ENCODE data around the gene TST.

TST gene

DNA sequence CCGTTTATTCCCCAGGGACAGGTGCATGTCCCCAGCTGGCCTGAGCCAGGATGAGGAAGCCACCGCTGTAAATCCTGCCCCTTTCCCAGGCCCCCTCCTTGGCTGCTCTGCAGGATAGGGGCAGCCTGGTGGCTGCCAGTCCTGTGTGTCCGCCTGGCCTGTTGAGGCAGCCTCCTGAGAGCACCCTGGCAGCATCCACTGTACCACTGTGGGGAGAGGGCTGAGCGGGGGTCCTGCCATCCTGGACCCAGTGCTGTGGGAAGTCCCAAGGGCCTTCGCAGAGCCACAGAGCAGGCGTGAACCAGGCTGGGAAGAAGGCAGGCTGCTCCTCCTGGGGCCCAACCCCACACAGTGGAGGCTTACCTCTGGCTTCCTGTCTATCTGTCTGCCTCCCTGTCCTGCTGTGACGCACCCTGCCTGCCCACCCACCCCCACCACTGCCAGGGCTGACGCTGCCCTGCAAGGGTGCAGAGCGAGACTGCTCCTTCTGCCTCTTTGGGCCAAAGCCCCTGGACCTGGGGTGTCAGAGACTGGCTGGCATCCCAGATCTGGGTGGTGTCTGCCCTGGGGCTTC, 40.7 kb upstream of the TST start:
- TF ChIP-seq, protein P1, sequence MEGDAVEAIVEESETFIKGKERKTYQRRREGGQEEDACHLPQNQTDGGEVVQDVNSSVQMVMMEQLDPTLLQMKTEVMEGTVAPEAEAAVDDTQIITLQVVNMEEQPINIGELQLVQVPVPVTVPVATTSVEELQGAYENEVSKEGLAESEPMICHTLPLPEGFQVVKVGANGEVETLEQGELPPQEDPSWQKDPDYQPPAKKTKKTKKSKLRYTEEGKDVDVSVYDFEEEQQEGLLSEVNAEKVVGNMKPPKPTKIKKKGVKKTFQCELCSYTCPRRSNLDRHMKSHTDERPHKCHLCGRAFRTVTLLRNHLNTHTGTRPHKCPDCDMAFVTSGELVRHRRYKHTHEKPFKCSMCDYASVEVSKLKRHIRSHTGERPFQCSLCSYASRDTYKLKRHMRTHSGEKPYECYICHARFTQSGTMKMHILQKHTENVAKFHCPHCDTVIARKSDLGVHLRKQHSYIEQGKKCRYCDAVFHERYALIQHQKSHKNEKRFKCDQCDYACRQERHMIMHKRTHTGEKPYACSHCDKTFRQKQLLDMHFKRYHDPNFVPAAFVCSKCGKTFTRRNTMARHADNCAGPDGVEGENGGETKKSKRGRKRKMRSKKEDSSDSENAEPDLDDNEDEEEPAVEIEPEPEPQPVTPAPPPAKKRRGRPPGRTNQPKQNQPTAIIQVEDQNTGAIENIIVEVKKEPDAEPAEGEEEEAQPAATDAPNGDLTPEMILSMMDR (IDR thresholded peaks at IDR 0.05; ENCODE audit: extremely low read depth, insufficient read depth, missing control alignments), result no peak
- no peak for DNase-seq (ENCODE audit: low spot score)
- in situ Hi-C loops (cut with MboI; ENCODE audit: low pct_unique_long_range_greater_than_20kb, low sequenced_read_pairs, unreplicated experiment), result no loop called here

DNA sequence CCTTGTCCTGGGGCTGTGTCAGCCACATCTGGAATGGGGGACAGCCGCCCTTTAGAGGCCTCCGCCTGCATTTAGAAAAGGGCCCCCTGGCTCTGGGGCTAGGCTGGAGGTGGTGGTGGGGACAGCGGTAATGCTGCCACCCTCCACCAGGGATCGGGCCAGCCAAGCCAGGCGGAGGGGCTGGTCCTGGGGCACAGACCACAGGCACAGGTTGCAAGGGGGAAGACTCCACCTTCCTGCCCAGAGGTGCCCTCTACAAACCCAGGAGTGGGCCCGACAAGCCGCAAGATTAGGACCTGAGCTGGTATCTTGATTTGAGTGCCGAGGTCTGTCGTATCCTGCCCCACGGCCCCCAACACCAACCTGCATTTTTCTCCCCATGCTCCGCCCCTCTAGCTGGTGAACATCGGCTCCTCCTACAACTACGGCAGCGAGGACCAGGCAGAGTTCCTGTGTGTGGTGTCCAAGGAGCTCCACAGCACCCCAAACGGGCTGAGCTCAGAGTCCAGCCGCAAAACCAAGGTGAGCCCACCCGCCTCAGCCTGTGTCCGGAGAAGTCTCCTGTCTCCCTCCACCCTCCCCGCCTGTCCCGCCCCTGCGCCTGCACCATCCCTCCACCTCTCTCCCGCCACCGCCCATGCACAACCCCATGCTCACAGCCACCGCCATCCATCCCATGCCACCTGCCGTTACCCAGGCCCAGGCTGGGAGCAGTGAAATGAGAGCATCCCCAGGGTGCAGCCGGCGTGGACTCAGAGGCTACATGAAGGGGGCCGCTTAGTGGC, 39.9 kb upstream of the TST start:
- TF ChIP-seq, protein P1 (IDR thresholded peaks at IDR 0.05; ENCODE audit: extremely low read depth, insufficient read depth, missing control alignments), result no peak
- no peak for DNase-seq (ENCODE audit: low spot score)
- in situ Hi-C loops (cut with MboI; ENCODE audit: low pct_unique_long_range_greater_than_20kb, low sequenced_read_pairs, unreplicated experiment), result no loop called here

DNA sequence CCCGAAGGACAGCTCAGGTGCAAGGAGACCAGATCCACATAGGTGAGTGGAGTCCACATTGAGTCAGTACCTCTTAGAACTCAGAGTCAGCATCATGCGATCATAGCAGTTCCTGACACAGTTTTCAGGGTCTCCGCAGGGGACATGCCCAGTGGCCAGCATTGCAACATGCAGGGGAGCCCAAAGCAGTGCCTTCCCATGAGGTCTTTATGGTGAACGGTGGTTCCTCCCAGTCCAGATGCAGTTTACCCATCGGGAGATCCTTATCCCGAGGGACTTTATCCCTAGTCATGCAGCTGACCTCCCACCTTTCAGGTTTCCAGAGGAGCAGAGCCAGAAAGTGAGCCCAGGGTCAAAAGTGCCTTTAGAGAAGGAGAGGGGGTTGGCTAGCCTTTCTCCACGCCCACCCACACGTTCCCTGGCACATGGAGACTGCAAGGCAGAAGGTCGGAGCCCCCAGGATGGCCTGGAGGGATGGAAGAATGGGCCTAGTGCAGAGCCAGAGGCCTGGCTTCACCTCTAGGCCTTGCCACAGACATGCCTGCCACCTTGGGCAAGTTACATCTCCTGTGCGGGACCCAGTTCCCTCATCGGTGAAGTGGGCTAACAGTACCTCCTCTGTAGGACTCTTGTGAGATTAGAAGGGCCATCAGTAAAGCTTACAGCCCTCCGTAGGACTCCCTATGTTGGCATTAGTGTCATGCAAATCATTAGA, 38.7 kb upstream of the TST start:
- in situ Hi-C loops (cut with MboI; ENCODE audit: low pct_unique_long_range_greater_than_20kb, low sequenced_read_pairs, unreplicated experiment), result no loop called here
- DNase-seq (ENCODE audit: low spot score), result no peak
- TF ChIP-seq, protein P1 (IDR thresholded peaks at IDR 0.05; ENCODE audit: extremely low read depth, insufficient read depth, missing control alignments), result no peak

DNA sequence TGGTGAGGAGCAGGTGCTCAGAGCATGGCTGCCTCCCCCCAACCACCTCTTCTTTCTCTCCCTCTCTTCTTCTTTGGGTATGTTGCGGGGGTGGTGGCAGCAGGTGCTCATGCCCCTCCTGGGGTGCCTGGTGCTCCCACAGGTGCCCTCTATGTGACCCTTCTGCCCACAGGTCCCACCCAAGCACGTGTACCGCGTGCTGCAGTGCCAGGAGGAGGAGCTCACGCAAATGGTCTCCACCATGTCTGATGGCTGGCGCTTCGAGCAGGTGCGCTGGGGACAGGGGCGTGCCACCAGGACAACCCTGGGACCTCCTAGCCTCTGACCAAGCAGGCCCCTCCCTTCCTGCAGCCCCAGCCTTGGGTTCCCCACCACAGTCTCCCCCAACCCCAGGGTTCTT, 38.0 kb upstream of the TST start:
- DNase-seq (ENCODE audit: low spot score), result no peak
- in situ Hi-C loops (cut with MboI; ENCODE audit: low pct_unique_long_range_greater_than_20kb, low sequenced_read_pairs, unreplicated experiment), result no loop called here
- TF ChIP-seq, protein P1 (IDR thresholded peaks at IDR 0.05; ENCODE audit: extremely low read depth, insufficient read depth, missing control alignments), result no peak

DNA sequence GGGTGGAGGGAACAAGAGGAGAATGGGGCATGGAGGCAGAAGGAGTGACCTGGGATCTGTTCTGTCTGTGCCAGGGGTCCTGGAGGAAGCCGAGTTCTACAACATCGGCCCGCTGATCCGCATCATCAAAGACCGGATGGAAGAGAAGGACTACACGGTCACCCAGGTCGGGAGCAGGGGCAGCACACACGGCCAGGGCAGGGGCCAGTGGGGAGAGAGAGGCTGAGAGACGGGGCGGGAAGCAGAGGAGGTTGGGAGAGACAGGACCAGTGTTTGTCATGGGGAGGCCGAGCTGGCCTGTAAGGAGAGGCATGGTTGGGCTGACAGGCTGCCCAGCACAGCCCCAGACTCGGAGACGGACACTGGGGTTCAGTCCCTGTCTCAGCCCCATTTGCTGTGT, 37.0 kb upstream of the TST start:
- TF ChIP-seq, protein P1 (IDR thresholded peaks at IDR 0.05; ENCODE audit: extremely low read depth, insufficient read depth, missing control alignments), result no peak
- in situ Hi-C loops (cut with MboI; ENCODE audit: low pct_unique_long_range_greater_than_20kb, low sequenced_read_pairs, unreplicated experiment), result no loop called here
- no peak for DNase-seq (ENCODE audit: low spot score)

DNA sequence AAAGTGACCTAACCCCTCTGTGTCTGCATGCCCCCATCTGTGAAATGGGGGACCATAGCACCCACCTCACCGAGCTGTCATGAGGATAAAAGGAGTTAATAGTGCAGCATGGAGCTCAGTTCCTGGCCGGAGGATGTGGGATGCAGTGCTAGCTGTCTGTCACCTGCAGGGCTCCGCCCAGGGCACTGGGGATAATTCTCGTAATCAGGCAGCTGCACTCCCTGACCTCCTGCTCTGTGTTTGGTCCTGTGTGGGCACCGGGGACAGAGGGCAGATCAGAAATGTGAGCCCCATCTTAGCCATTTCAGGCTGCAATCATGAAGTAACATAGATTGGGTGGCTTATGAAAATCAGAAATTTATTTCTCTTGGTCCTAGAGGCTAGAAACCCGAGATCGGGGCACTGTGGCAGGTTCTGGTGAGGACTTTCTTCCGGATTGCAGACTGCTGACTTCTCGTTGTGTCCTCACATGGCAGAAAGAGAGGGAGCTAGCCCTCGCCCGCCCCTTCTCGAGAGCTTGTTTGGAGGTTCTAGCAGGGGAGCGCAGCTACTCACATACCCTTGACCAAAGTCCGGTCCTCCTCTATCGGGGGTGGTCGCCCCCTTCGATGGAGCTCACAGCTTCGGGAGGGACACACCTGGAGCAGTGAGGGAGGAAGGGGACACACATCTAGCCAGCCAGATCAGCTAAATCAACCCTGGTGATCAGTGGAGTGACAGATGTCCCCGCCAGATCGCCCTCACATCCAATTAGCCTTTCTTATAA, 35.5 kb upstream of the TST start:
- TF ChIP-seq, protein P1 (IDR thresholded peaks at IDR 0.05; ENCODE audit: extremely low read depth, insufficient read depth, missing control alignments), result no peak
- in situ Hi-C loops (cut with MboI; ENCODE audit: low pct_unique_long_range_greater_than_20kb, low sequenced_read_pairs, unreplicated experiment), result no loop called here
- no peak for DNase-seq (ENCODE audit: low spot score)
